NCI-H82 treated with DMSO at 0.1 percent for 48 hours (cell line): Measurements from ENCODE around the gene ZNF24.

Experiments
- DNase-seq: peaks from one replicate; lab custom pipeline; 2025; ENCODE audit not compliant: unreplicated experiment; lab: John Stamatoyannopoulos, UW

The ZNF24 gene

GRCh38 chr18:35303610-35304009 is 40.6 kb downstream of the ZNF24 start:
- no peak for DNase-seq

DNA sequence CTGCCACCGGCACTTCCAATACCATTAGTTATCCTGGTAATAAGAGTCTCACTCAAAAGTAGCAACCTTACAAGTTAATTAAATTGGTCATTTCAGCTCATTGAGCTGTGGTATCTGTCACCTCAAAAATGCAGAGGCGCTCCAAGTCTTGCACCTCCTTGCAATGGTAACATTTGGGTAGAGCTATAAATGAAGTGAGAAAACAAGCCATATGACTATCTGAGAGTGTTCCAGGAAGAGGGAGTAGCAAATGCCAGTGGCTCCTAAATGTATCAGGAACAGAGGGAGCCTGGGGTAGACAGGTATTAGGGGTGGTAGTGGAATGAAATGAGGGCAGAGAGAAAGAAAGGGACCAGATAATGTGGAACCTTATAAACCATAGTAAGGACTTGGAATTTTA is 48.2 kb downstream of the ZNF24 start:
- no peak for DNase-seq

GRCh38 chr18:35291166-35291565 is 53.1 kb downstream of the ZNF24 start:
- no peak for DNase-seq

- peak; percentile 89 for DNase-seq
Measured at GRCh38 chr18:35290094-35290735, 54.0 kb downstream of the ZNF24 start, which contains the start of gene ZSCAN30. Gene ZSCAN30 (minus strand): TSS chr18:35290229. CDS start chr18:35264352, 25,877 bp downstream.

DNA sequence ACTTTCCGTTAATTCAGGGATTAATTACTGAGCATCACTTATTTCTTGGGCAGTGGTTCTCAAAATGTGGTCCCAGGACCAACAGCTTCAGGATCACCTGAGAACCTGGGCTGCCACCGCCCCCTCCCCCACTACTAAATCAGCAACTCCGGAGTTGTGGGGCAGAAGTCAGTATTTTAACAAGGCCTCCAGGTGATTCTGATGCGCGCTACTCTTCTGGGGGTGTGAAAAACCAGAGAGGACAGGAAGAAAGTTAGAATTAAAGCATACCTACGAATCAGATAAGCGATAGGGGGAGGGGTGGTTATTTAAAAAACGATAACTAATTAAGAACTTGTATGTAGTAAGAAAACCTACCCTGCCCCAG is 54.5 kb downstream of the ZNF24 start:
- DNase-seq, result no peak

DNA sequence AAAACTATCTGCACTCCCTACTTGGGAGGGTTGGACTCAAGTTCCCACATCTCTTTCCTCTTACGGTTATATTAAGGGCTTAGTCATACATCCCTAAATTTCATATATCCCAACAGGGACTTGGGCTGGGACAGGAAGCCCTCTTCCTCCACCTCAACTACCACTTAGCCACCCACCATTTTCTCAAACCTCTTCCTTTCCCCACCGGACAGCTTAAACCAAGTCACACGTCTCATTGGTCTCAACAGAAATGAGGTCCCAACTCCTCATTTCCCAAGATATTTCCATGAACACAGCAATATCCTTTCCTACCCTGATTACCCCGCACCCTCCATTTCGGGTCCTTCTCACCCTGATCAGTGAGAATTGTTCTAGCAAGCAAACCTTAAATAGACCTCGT is 54.9 kb downstream of the ZNF24 start:
- no peak for DNase-seq

DNA sequence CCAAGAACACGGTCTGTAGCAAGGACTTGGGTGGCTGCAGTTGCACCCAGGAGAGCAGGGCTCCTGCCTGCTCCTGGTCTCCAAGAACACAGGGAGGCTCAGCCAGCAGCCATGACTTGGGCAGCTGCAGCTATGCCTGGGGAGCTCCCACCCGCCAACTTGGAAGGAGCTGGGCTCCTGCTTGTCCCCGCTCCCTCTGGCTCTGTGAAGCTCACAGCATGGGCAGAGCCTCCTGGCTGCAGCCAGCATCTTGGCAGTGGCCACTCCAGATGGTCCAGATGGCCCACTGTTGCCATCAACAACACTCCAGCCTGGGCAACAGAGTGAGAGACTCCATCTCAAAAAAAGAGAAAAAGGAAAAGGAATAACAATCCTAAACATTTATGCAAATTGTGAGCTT is 59.4 kb downstream of the ZNF24 start:
- DNase-seq, result no peak

DNA sequence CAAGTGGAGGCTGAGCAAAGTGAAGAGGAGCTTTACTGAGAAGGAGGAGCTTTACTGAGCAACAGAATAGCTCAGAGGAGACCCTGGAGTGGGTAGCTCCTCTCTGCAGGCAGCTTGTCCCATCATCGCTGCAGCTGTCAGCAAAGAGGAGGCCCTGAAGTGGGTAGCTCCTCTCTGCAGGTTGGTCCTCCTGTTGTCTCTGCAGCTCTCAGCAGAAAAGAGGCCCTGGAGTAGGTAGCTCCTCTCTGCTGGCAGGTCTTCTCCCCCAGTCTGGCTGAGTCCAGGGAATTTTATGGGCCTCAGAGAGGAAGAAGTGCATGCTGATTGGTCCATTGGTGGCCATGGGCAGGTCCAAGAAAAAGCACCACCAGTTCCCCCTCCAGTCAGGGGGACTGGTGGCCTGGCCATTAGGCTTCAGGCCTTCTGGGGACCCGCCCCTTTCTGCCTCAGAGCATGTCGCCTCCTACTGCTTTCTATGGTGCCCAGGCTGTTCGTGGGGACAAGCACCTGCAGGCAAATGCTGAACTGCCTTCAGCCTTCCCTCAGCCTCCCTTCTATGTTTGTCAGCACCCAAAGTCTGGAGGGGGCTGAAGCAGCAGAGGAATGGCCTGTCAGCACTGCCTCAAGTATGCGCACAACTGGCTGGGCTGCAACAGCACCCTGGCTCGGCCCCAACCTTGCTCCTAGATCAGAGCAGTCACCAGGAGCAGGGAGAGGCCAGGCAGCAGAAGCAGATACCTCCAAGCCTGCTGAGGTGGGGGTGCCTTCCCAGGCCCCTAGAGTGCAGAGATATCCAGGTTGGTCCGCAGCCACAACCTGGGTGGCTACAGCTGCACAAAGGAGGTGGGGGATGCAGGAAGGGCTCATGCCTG is 60.1 kb downstream of the ZNF24 start:
- no peak for DNase-seq

DNA sequence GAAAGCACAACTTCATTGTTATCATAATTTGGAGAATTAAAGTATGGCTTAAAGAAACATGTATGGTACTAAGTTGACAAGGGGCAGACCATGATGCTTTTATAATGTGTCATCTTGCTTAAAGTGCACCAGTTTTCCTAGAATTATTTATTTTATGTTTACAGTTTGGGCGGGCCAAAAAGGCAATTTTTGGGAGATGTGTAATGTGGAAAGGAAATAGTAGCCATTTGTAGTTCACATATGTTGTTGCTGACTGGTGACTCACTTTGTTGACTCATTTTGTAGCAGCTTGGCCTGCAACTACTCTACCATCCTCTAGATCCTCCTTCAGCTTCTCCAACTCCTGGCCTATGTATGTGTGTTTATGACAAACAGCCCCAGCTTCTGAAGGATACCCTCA is 61.9 kb downstream of the ZNF24 start:
- DNase-seq, result no peak
